H9 (cell line): ENCODE results near the gene IGF2BP2. TPM values are rescaled to one million over a fixed set of nuclear protein-coding genes. Genes with fewer than 3 reads are reported as not detected.

ENCODE experiments used
- DNase-seq: peaks from one replicate; pipeline ENCODE4 v3.0.0-alpha.2; 2017
- H2AFZ ChIP-seq: one replicate; pipeline ENCODE4 v1.6.1; 2013; ENCODE audit warnings: mild to moderate bottlenecking, low read length, control low read depth, moderate library complexity
- H2AK5ac ChIP-seq: 2 replicates; pipeline ENCODE4 v1.6.1; 2013; ENCODE audit warnings: low read length, control low read depth, mixed read lengths; ENCODE audit not compliant: insufficient read length
- H2BK120ac ChIP-seq: one replicate; pipeline ENCODE4 v1.6.1; 2013; ENCODE audit warnings: low read depth, mild to moderate bottlenecking, low read length, control low read depth, inconsistent platforms; ENCODE audit not compliant: poor library complexity, severe bottlenecking
- H2BK12ac ChIP-seq: 2 replicates; pipeline ENCODE4 v1.6.1; 2013; ENCODE audit warnings: low read length, control low read depth, mixed read lengths, low read depth; ENCODE audit not compliant: insufficient read length
- H2BK15ac ChIP-seq: 2 replicates; pipeline ENCODE4 v1.6.1; 2013; ENCODE audit warnings: low read depth, low read length, control low read depth
- H2BK20ac ChIP-seq: one replicate; pipeline ENCODE4 v1.6.1; 2013; ENCODE audit warnings: low read depth, mild to moderate bottlenecking, low read length, control low read depth, inconsistent platforms; ENCODE audit not compliant: poor library complexity, severe bottlenecking
- H2BK5ac ChIP-seq: 2 replicates; pipeline ENCODE4 v1.6.1; 2013; ENCODE audit warnings: low read length, control low read depth, mixed read lengths; ENCODE audit not compliant: insufficient read length
- H3K14ac ChIP-seq: 2 replicates; pipeline ENCODE4 v1.6.1; 2013; ENCODE audit warnings: low read length, control low read depth; ENCODE audit not compliant: insufficient read depth
- H3K18ac ChIP-seq: 2 replicates; pipeline ENCODE4 v1.6.1; 2013; ENCODE audit warnings: low read depth, mild to moderate bottlenecking, mixed read lengths, low read length, control low read depth; ENCODE audit not compliant: insufficient read length
- H3K23ac ChIP-seq: 2 replicates; pipeline ENCODE4 v1.6.1; 2013; ENCODE audit warnings: low read length, control low read depth, mixed read lengths, low read depth; ENCODE audit not compliant: insufficient read length
- H3K23me2 ChIP-seq: 2 replicates; pipeline ENCODE4 v1.6.1; 2013; ENCODE audit warnings: low read depth, mild to moderate bottlenecking, mixed read lengths, low read length, control low read depth; ENCODE audit not compliant: insufficient read length, poor library complexity, severe bottlenecking
- H3K27ac ChIP-seq: 2 replicates; pipeline ENCODE4 v1.5.1; 2013; ENCODE audit warnings: low read length, control low read depth, mixed read lengths, low read depth; ENCODE audit not compliant: insufficient read length
- H3K27me3 ChIP-seq: 2 replicates; pipeline ENCODE4 v1.6.1; 2013; ENCODE audit warnings: low read length, control low read depth, inconsistent platforms; ENCODE audit not compliant: insufficient read depth
- H3K4ac ChIP-seq: 2 replicates; pipeline ENCODE4 v1.6.1; 2013; ENCODE audit warnings: low read depth, mild to moderate bottlenecking, control low read depth, inconsistent platforms, low read length, moderate library complexity
- H3K4me1 ChIP-seq: 2 replicates; pipeline ENCODE4 v1.6.1; 2013; ENCODE audit warnings: low read length, control low read depth, inconsistent platforms; ENCODE audit not compliant: insufficient read depth
- H3K4me2 ChIP-seq: 2 replicates; pipeline ENCODE4 v1.6.1; 2013; ENCODE audit warnings: low read length, control low read depth, mixed read lengths; ENCODE audit not compliant: insufficient read length, insufficient read depth
- H3K56ac ChIP-seq: 2 replicates; pipeline ENCODE4 v1.6.1; 2013; ENCODE audit warnings: low read depth, mild to moderate bottlenecking, mixed read lengths, low read length, control low read depth; ENCODE audit not compliant: insufficient read length
- H3K79me1 ChIP-seq: 2 replicates; pipeline ENCODE4 v1.6.1; 2013; ENCODE audit warnings: low read depth, mild to moderate bottlenecking, moderate library complexity, low read length, control low read depth, inconsistent platforms; ENCODE audit not compliant: insufficient read depth, poor library complexity, severe bottlenecking
- H3K79me2 ChIP-seq: 2 replicates; pipeline ENCODE4 v1.6.1; 2013; ENCODE audit warnings: low read length, control low read depth, inconsistent platforms; ENCODE audit not compliant: insufficient read depth
- H3K9ac ChIP-seq: 2 replicates; pipeline ENCODE4 v1.6.1; 2013; ENCODE audit warnings: low read length, control low read depth, mixed read lengths; ENCODE audit not compliant: insufficient read length; ENCODE audit errors: extremely low read depth
- H3K9me3 ChIP-seq: one replicate; pipeline ENCODE4 v1.6.1; 2013; ENCODE audit warnings: low read depth, low read length, inconsistent platforms; ENCODE audit not compliant: control insufficient read depth
- H3T11ph ChIP-seq: one replicate; pipeline ENCODE4 v1.6.1; 2013; ENCODE audit warnings: mild to moderate bottlenecking, low read length, control low read depth, inconsistent platforms
- H4K20me1 ChIP-seq: one replicate; pipeline ENCODE4 v1.6.1; 2013; ENCODE audit not compliant: control insufficient read depth, insufficient read length, insufficient read depth
- H4K5ac ChIP-seq: 2 replicates; pipeline ENCODE4 v1.6.1; 2013; ENCODE audit warnings: low read depth, mild to moderate bottlenecking, mixed read lengths, low read length, control low read depth; ENCODE audit not compliant: insufficient read length
- H4K8ac ChIP-seq: replicated peaks from 2 replicates; pipeline ENCODE4 v1.6.1; 2013; ENCODE audit warnings: low read length, control low read depth, mixed read lengths, low read depth; ENCODE audit not compliant: insufficient read length
- H4K91ac ChIP-seq: 2 replicates; pipeline ENCODE4 v1.6.1; 2013; ENCODE audit warnings: low read depth, mild to moderate bottlenecking, moderate library complexity, mixed read lengths, low read length, control low read depth; ENCODE audit not compliant: insufficient read length
- H3K27ac Mint-ChIP-seq, 3 experiments: 2 replicates in 2 of 3; 3 replicates in 1 of 3; pipeline ENCODE4 v1.8.0; 2020 to 2021; ENCODE audit warnings: mixed read lengths in 3 of 3, mild to moderate bottlenecking in 1 of 3, moderate library complexity in 1 of 3
- H3K27me3 Mint-ChIP-seq: 2 replicates; pipeline ENCODE4 v1.8.0; 2021; ENCODE audit warnings: low read depth, mild to moderate bottlenecking, moderate library complexity, mixed read lengths
- H3K36me3 Mint-ChIP-seq, 3 experiments: 2 replicates in 2 of 3; 3 replicates in 1 of 3; pipeline ENCODE4 v1.8.0; 2020 to 2021; ENCODE audit warnings: low read depth in 3 of 3, mixed read lengths in 3 of 3; ENCODE audit not compliant: insufficient read depth in 1 of 3
- H3K4me1 Mint-ChIP-seq, 2 experiments: 2 replicates each; pipeline ENCODE4 v1.8.0; 2020; ENCODE audit warnings: mixed read lengths in 2 of 2
- H3K4me3 Mint-ChIP-seq, 2 experiments: 2 replicates in 1 of 2; 3 replicates in 1 of 2; pipeline ENCODE4 v1.8.0; 2020 to 2021; ENCODE audit warnings: mild to moderate bottlenecking in 2 of 2, mixed read lengths in 2 of 2, moderate library complexity in 1 of 2
- H3K9me3 Mint-ChIP-seq, 2 experiments: 2 replicates in 1 of 2; 3 replicates in 1 of 2; pipeline ENCODE4 v1.8.0; 2020; ENCODE audit warnings: mild to moderate bottlenecking in 2 of 2, mixed read lengths in 2 of 2, moderate library complexity in 1 of 2
- WGBS: extraction: QIAGEN DNeasy Blood & Tissue Kit; methylation state at CpG from one replicate; pipeline ENCODE4 v1.1.7; 2013; ENCODE audit warnings: missing lambda C conversion rate, low lambda C conversion rate, mixed read lengths; ENCODE audit not compliant: insufficient read length; ENCODE audit errors: extremely low coverage; 5-methylcytosine and 5-hydroxymethylcytosine counted together
- total RNA-seq: library from RNA; stranded (reverse); gene quantifications from 2 replicates; pipeline ENCODE4 v1.2.1, GENCODE V29; 2021
- TF ChIP-seq, protein P1 (sequence below): fragments of 200-600 bp; sonication (generic); conservative IDR thresholded peaks from 3 replicates; pipeline ENCODE4 v1.8.0; 2021; ENCODE audit warnings: antibody characterized with exemption, mild to moderate bottlenecking

IGF2BP2 gene
- total RNA-seq, 1 experiment from 2014 or later = 130 TPM

DNA sequence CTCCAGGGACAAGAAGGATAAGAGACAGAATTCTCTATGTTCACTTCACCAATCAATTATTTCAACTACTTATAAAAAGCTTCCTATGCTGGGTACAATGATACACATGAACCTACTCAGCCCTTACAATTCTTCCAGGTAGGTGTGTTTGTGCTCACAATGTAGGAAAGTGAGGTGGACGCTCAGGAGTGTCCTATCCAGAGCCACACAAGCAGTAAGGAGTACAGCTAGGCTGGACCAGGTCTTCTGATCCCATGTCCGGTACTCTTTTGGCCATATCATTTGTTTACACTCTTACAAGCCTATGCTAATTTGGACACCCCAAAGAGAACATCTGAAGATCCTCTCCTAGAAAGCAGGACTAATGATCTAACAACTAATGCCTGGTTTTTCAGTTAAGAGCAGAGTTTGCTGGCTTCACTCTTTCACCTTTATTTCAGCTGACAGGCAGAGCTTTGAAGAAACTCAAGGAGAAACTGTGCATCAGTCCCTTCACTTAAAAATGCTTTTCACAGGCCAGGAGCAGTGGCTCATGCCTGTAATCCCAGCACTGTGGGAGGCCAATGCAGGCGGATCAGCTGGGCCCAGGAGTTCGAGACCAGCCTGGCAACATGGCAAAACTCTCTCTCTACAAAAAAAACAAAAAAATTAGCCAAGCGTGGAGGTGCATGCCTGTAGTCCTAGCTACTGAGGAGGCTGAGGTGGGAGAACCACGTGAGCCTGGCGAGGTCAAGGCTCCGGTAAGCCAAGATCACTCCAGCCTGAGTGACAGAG, 27.5 kb downstream of the IGF2BP2 start:
- TF ChIP-seq, protein P1, sequence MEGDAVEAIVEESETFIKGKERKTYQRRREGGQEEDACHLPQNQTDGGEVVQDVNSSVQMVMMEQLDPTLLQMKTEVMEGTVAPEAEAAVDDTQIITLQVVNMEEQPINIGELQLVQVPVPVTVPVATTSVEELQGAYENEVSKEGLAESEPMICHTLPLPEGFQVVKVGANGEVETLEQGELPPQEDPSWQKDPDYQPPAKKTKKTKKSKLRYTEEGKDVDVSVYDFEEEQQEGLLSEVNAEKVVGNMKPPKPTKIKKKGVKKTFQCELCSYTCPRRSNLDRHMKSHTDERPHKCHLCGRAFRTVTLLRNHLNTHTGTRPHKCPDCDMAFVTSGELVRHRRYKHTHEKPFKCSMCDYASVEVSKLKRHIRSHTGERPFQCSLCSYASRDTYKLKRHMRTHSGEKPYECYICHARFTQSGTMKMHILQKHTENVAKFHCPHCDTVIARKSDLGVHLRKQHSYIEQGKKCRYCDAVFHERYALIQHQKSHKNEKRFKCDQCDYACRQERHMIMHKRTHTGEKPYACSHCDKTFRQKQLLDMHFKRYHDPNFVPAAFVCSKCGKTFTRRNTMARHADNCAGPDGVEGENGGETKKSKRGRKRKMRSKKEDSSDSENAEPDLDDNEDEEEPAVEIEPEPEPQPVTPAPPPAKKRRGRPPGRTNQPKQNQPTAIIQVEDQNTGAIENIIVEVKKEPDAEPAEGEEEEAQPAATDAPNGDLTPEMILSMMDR = no peak
- H4K20me1 ChIP-seq = no peaks in the 10 kb centered on the region
- no peaks in the 10 kb centered on the region for H3K23me2 ChIP-seq
- H3K27me3 ChIP-seq = no peaks in the 10 kb centered on the region
- peaks cover 7 to 15% (median 14%) of the 10 kb centered on the region in 3 experiments; a peak in 6 of 7 replicates for H3K36me3 Mint-ChIP-seq
- H2BK15ac ChIP-seq = no peak overlapping the region
- no peak overlapping the region for H2BK20ac ChIP-seq
- no peak overlapping the region for H2AK5ac ChIP-seq
- WGBS = no CpG with 5 or more reads among the region's 8 CpGs
- H3K4ac ChIP-seq = no peak overlapping the region
- no peak overlapping the region for H2BK12ac ChIP-seq
- no peaks in the 10 kb centered on the region for H3K9me3 ChIP-seq
- no peaks in the 10 kb centered on the region for H3K9me3 Mint-ChIP-seq
- no peak overlapping the region for H3K9ac ChIP-seq
- no peak overlapping the region for H3K23ac ChIP-seq
- H3K79me2 ChIP-seq = peaks cover 50% of the 10 kb centered on the region; the same call in 1 of the 2 replicates
- H3K4me3 Mint-ChIP-seq = no peak overlapping the region
- H3K79me1 ChIP-seq = peaks cover 17% of the 10 kb centered on the region
- peak overlapping the region; percentile 53 to 82 (median 54) for H3K27ac Mint-ChIP-seq
- H3K18ac ChIP-seq = no peak overlapping the region
- H3T11ph ChIP-seq = no peak overlapping the region
- H4K5ac ChIP-seq = no peak overlapping the region
- no peak for DNase-seq
- no peak overlapping the region for H4K91ac ChIP-seq
- H2BK5ac ChIP-seq = no peak overlapping the region
- no peak overlapping the region for H2BK120ac ChIP-seq
- H2AFZ ChIP-seq = no peak overlapping the region
- H3K27me3 Mint-ChIP-seq = no peaks in the 10 kb centered on the region
- H4K8ac ChIP-seq = no peak overlapping the region
- H3K4me1 Mint-ChIP-seq = peaks cover 51 to 53% of the 10 kb centered on the region in 2 experiments
- peaks cover 5% of the 10 kb centered on the region; the same call in 1 of the 2 replicates for H3K4me1 ChIP-seq
- H3K14ac ChIP-seq = no peak overlapping the region
- H3K4me2 ChIP-seq = no peak overlapping the region
- H3K56ac ChIP-seq = no peak overlapping the region
- H3K27ac ChIP-seq = no peak overlapping the region
